Caco-2 (cell line): ENCODE data around the gene KIAA0232. TPM values are rescaled to one million over a fixed set of nuclear protein-coding genes. Genes with fewer than 3 reads are reported as not detected.

Source experiments
- BruUV-seq: library from RNA; stranded (reverse); fragments of 400-500 nt; replicated peaks from 2 replicates; lab custom pipeline; 2021; lab: Mats Ljungman, UMichigan
- CTCF ChIA-PET: fragments of 300-600 bp; sonication (Branson Sonifier 250); formaldehyde crosslinking; loops from one replicate; lab custom pipeline; 2022; ENCODE audit warnings: antibody characterized with exemption; lab: Charles Lee
- POLR2A ChIA-PET: fragments of 300-600 bp; sonication (Branson Sonifier 250); formaldehyde crosslinking; loops from one replicate; lab custom pipeline; 2022; ENCODE audit warnings: antibody characterized with exemption; lab: Charles Lee
- DNase-seq, 2 experiments: peaks; one replicate each; pipeline versions ENCODE4 v3.0.0 to v3.0.0-alpha.2; 2020 to 2022
- H3K27me3 ChIP-seq: replicated peaks from 2 replicates; pipeline ENCODE4 v1.6.0; 2011; ENCODE audit warnings: low read length; ENCODE audit not compliant: control insufficient read depth, insufficient read depth
- H3K36me3 ChIP-seq: 2 replicates; pipeline ENCODE4 v1.5.1; 2011; ENCODE audit warnings: low read length; ENCODE audit not compliant: control insufficient read depth, insufficient read depth
- H3K4me1 ChIP-seq: fragments of 250-450 bp; sonication (Bioruptor Pico); 2 replicates; pipeline ENCODE4 v1.5.1; 2020; ENCODE audit warnings: mild to moderate bottlenecking
- H3K4me3 ChIP-seq: 2 replicates; pipeline ENCODE4 v1.5.1; 2011; ENCODE audit warnings: low read depth, mild to moderate bottlenecking, control low read depth, low read length
- H3K9me3 ChIP-seq: fragments of 250-450 bp; sonication (Bioruptor Pico); 2 replicates; pipeline ENCODE4 v1.5.1; 2020; ENCODE audit warnings: mild to moderate bottlenecking, moderate library complexity
- H3K27ac Mint-ChIP-seq: one replicate; pipeline ENCODE4 v1.8.0; 2022; ENCODE audit warnings: mixed read lengths; ENCODE audit not compliant: unreplicated experiment
- H3K27me3 Mint-ChIP-seq: one replicate; pipeline ENCODE4 v1.8.0; 2022; ENCODE audit warnings: mixed read lengths; ENCODE audit not compliant: insufficient read depth, unreplicated experiment
- H3K36me3 Mint-ChIP-seq: one replicate; pipeline ENCODE4 v1.8.0; 2022; ENCODE audit warnings: mild to moderate bottlenecking, mixed read lengths; ENCODE audit not compliant: insufficient read depth, unreplicated experiment
- H3K4me1 Mint-ChIP-seq: one replicate; pipeline ENCODE4 v1.8.0; 2022; ENCODE audit warnings: low read depth, mixed read lengths; ENCODE audit not compliant: unreplicated experiment
- H3K4me3 Mint-ChIP-seq: one replicate; pipeline ENCODE4 v1.8.0; 2022; ENCODE audit warnings: mild to moderate bottlenecking, moderate library complexity, mixed read lengths; ENCODE audit not compliant: unreplicated experiment
- H3K9me3 Mint-ChIP-seq: one replicate; pipeline ENCODE4 v1.8.0; 2022; ENCODE audit warnings: mixed read lengths; ENCODE audit not compliant: unreplicated experiment
- CTCF ChIP-seq, 2 experiments: fragments of 200-600 bp in 1 of 2; IDR thresholded peaks; 1 replicate in 1 of 2; 2 replicates in 1 of 2; pipeline versions ENCODE4 v1.5.1 to v1.8.0; 2011 to 2022; ENCODE audit warnings: antibody characterized with exemption in 1 of 2, control low read depth in 1 of 2, inconsistent platforms in 1 of 2, low read depth in 1 of 2, low read length in 1 of 2, mild to moderate bottlenecking in 1 of 2, moderate library complexity in 1 of 2; ENCODE audit not compliant: insufficient read depth in 1 of 2, severe bottlenecking in 1 of 2, unreplicated experiment in 1 of 2
- intact Hi-C: fragments of 100-400 bp; cut with micrococcal nuclease; formaldehyde crosslinking; loops from one replicate; pipeline ENCODE4 v1.10.0; 2022; ENCODE audit not compliant: unreplicated experiment
- total RNA-seq: library from RNA; stranded (reverse); gene quantifications from 2 replicates; pipeline ENCODE4 v1.2.3, GENCODE V29; 2022

The KIAA0232 gene
- total RNA-seq, 1 experiment from 2014 or later = 19.7 TPM

- Histone ChIP-seq H3K9me3 (no peaks in the 10 kb centered on the region), H3K4me1 (peaks cover 20% of the 10 kb centered on the region), H3K36me3 (no peaks in the 10 kb centered on the region), H3K27me3 (no peaks in the 10 kb centered on the region), H3K4me3 (no peak overlapping the region)
- Mint-ChIP-seq H3K9me3 (no peaks in the 10 kb centered on the region), H3K4me1 (peaks cover 14% of the 10 kb centered on the region), H3K4me3 (no peak overlapping the region), H3K27ac (no peak overlapping the region), H3K36me3 (no peaks in the 10 kb centered on the region), H3K27me3 (no peaks in the 10 kb centered on the region)
- POLR2A ChIA-PET = no interaction called here
- intact Hi-C loops = no loop called here
- CTCF ChIA-PET = no interaction called here
- no peak for TF ChIP-seq CTCF (IDR thresholded peaks at IDR 0.05; ENCODE audit: insufficient read depth in 1 of 2, low read depth in 1 of 2, low read length in 1 of 2, severe bottlenecking in 1 of 2, unreplicated experiment in 1 of 2)
- no TSS peak for BruUV-seq
- no peak for DNase-seq
These were observed 35.1 kb upstream of the KIAA0232 start for GRCh38 chr4:6747294-6748051.

- H3K9me3 ChIP-seq = no peaks in the 10 kb centered on the region
- BruUV-seq = no TSS peak
- Mint-ChIP-seq H3K4me3 (no peak overlapping the region), H3K9me3 (no peaks in the 10 kb centered on the region), H3K27me3 (no peaks in the 10 kb centered on the region), H3K27ac (no peak overlapping the region), H3K4me1 (peaks cover 14% of the 10 kb centered on the region), H3K36me3 (no peaks in the 10 kb centered on the region)
- H3K4me3 ChIP-seq = no peak overlapping the region
- no peak for TF ChIP-seq CTCF (IDR thresholded peaks at IDR 0.05; ENCODE audit: insufficient read depth in 1 of 2, low read depth in 1 of 2, low read length in 1 of 2, severe bottlenecking in 1 of 2, unreplicated experiment in 1 of 2)
- H3K36me3 ChIP-seq = no peaks in the 10 kb centered on the region
- intact Hi-C loops = no loop called here
- ChIA-PET POLR2A (no interaction called here), CTCF (no interaction called here)
- DNase-seq = no peak
- no peaks in the 10 kb centered on the region for H3K27me3 ChIP-seq
- peaks cover 26% of the 10 kb centered on the region for H3K4me1 ChIP-seq
These were observed 34.2 kb upstream of the KIAA0232 start for GRCh38 chr4:6748286-6748685.

GRCh38 chr4:6749340-6750171, 33.0 kb upstream of the KIAA0232 start:
- Mint-ChIP-seq H3K4me3 (no peak overlapping the region), H3K9me3 (no peaks in the 10 kb centered on the region), H3K27me3 (no peaks in the 10 kb centered on the region), H3K4me1 (peaks cover 14% of the 10 kb centered on the region), H3K27ac (peak overlapping the region; percentile 19), H3K36me3 (no peaks in the 10 kb centered on the region)
- H3K36me3 ChIP-seq = no peaks in the 10 kb centered on the region
- CTCF ChIA-PET = no interaction called here
- no peak for TF ChIP-seq CTCF (IDR thresholded peaks at IDR 0.05; ENCODE audit: insufficient read depth in 1 of 2, low read depth in 1 of 2, low read length in 1 of 2, severe bottlenecking in 1 of 2, unreplicated experiment in 1 of 2)
- no peaks in the 10 kb centered on the region for H3K27me3 ChIP-seq
- H3K9me3 ChIP-seq = no peaks in the 10 kb centered on the region
- peaks cover 32% of the 10 kb centered on the region for H3K4me1 ChIP-seq
- no peak overlapping the region for H3K4me3 ChIP-seq
- peak; percentile 40 to 72 for DNase-seq
- intact Hi-C loops = no loop called here
- POLR2A ChIA-PET = no interaction called here
- BruUV-seq = no TSS peak
